ENCODE data around the gene RHBDF2. TPM values are rescaled to one million over a fixed set of nuclear protein-coding genes. Genes with fewer than 3 reads are reported as not detected.
A peak's percentile ranks its signal among the peaks of the same experiment; 100 is the strongest.

RHBDF2 gene
- total RNA-seq, 4 donors from 2014 or later, result 33.1 to 99.0 (median 73.5) TPM

GRCh38 chr17:76452660-76453430 is 48.4 kb downstream of the RHBDF2 start, which contains the start of gene UBE2O:
UBE2O (minus strand) TSS chr17:76453152; CDS start chr17:76453141, 11 bp downstream.
- peaks cover 0 to 14% (median 6%) of the 10 kb centered on the region in 4 donors for H3K4me1 ChIP-seq
- H3K9me3 ChIP-seq, result no peaks in the 10 kb centered on the region
- peak in 1 of 2 donors; percentile 71 for TF ChIP-seq POLR2A (IDR thresholded peaks at IDR 0.05)
- no peak for TF ChIP-seq EP300 (IDR thresholded peaks at IDR 0.05)
- peak; percentile 29 to 58 (median 48) for TF ChIP-seq CTCF (IDR thresholded peaks at IDR 0.05)
- H3K4me3 ChIP-seq, result peak within 1 kb of the TSS; percentile 65 to 95 (median 71)
- H3K27me3 ChIP-seq, result no peaks in the 10 kb centered on the region
- DNase-seq (ENCODE audit: low spot score in 2 of 2), result peak; percentile 61 to 64
- WGBS, 2 donors, result 0 to 1% methylated on average over 11 to 80 of the region's 101 CpGs
- H3K27ac ChIP-seq, result peak within 1 kb of the TSS in 3 of 4 donors; percentile 80 to 82 (median 80)
- no peaks in the 10 kb centered on the region for H3K36me3 ChIP-seq

GRCh38 chr17:76452127-76452659 is 49.0 kb downstream of the RHBDF2 start:
- Histone ChIP-seq H3K4me3 (peak overlapping the region; percentile 65 to 95 (median 71)), H3K4me1 (peaks cover 0 to 17% (median 6%) of the 10 kb centered on the region in 4 donors), H3K36me3 (no peaks in the 10 kb centered on the region), H3K27me3 (no peaks in the 10 kb centered on the region), H3K27ac (peak overlapping the region in 2 of 4 donors; percentile 80 to 82), H3K9me3 (no peaks in the 10 kb centered on the region)
- DNase-seq (ENCODE audit: low spot score in 2 of 2), result no peak
- TF ChIP-seq EP300 (IDR thresholded peaks at IDR 0.05), result no peak
- TF ChIP-seq POLR2A (IDR thresholded peaks at IDR 0.05), result no peak
- TF ChIP-seq CTCF (IDR thresholded peaks at IDR 0.05), result no peak
- 0 to 2% methylated on average over 5 to 24 of the region's 29 CpGs for WGBS, 2 donors

GRCh38 chr17:76451506-76451905 is 49.7 kb downstream of the RHBDF2 start:
- Histone ChIP-seq H3K27me3 (no peaks in the 10 kb centered on the region), H3K4me3 (no peak overlapping the region), H3K4me1 (peaks cover 0 to 24% (median 6%) of the 10 kb centered on the region in 4 donors), H3K36me3 (no peaks in the 10 kb centered on the region), H3K9me3 (no peaks in the 10 kb centered on the region), H3K27ac (no peak overlapping the region)
- 53 to 55% methylated on average over 6 of the region's 6 CpGs for WGBS, 2 donors
- TF ChIP-seq POLR2A (IDR thresholded peaks at IDR 0.05), result no peak
- no peak for TF ChIP-seq CTCF (IDR thresholded peaks at IDR 0.05)
- no peak for TF ChIP-seq EP300 (IDR thresholded peaks at IDR 0.05)
- DNase-seq (ENCODE audit: low spot score in 2 of 2), result no peak

GRCh38 chr17:76449126-76449525 is 52.1 kb downstream of the RHBDF2 start:
- H3K4me1 ChIP-seq, result peaks cover 0 to 29% (median 6%) of the 10 kb centered on the region in 4 donors
- H3K9me3 ChIP-seq, result no peaks in the 10 kb centered on the region
- H3K36me3 ChIP-seq, result no peaks in the 10 kb centered on the region
- no peak overlapping the region for H3K4me3 ChIP-seq
- no peak for DNase-seq (ENCODE audit: low spot score in 2 of 2)
- H3K27me3 ChIP-seq, result no peaks in the 10 kb centered on the region
- TF ChIP-seq POLR2A (IDR thresholded peaks at IDR 0.05), result no peak
- no peak overlapping the region for H3K27ac ChIP-seq
- WGBS, 2 donors, result 87 to 95% methylated on average over 6 of the region's 6 CpGs

GRCh38 chr17:76447931-76448652 is 53.1 kb downstream of the RHBDF2 start:
- no peaks in the 10 kb centered on the region for H3K27me3 ChIP-seq

More at GRCh38 chr17:76447931-76448652, 53.1 kb downstream of the RHBDF2 start:
- H3K4me3 ChIP-seq, result no peak overlapping the region
- H3K36me3 ChIP-seq, result no peaks in the 10 kb centered on the region
- H3K9me3 ChIP-seq, result no peaks in the 10 kb centered on the region
- TF ChIP-seq POLR2A (IDR thresholded peaks at IDR 0.05) (no peak), EP300 (IDR thresholded peaks at IDR 0.05) (no peak), CTCF (IDR thresholded peaks at IDR 0.05) (no peak)
- DNase-seq (ENCODE audit: low spot score in 2 of 2), result no peak
- 68 to 77% methylated on average over 7 of the region's 7 CpGs for WGBS, 2 donors
- H3K27ac ChIP-seq, result no peak overlapping the region
- peaks cover 0 to 29% (median 6%) of the 10 kb centered on the region in 4 donors for H3K4me1 ChIP-seq
